ENCODE results near the gene KSR2. TPM values are rescaled to one million over a fixed set of nuclear protein-coding genes. Genes with fewer than 3 reads are reported as not detected.
"Not testable (repeated sequence)": the region's sequence is repeated elsewhere in the genome, so short reads cannot be mapped to it uniquely, and the experiment has no call there.

Gene KSR2
- total RNA-seq, 2 experiments from 2014 or later = 0.03 to 0.15 TPM

DNA sequence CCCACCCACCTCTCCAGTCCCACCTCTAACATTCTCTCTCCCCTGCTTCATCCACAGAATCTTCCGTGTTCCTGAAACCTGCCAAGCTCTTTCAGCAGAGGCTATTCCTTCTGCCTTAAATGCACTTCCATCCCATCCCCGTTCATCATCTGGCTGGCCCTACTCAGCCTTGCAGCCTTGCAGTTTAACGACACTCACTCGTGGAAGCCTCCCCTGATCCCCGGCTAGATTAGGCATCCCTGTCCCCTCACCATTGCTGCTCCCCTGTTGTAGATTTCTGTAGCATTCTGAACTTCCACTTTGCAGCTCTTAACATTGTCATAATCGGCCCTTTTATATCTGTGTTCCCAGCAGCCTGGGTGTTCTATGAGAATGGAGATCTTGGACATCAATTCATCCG lies 326.9 kb downstream of the KSR2 start:
- Histone ChIP-seq H2AFZ (ENCODE audit: low read length) (no peak overlapping the region), H3K36me3 (ENCODE audit: insufficient read depth, low read length) (no peaks in the 10 kb centered on the region), H3K4me1 (ENCODE audit: insufficient read depth, low read length, poor library complexity, severe bottlenecking) (no peaks in the 10 kb centered on the region), H3K9me2 (ENCODE audit: insufficient read depth, low read length) (no peaks in the 10 kb centered on the region), H3K4me3 (ENCODE audit: low read depth, low read length, poor library complexity, severe bottlenecking) (no peak overlapping the region), H4K20me1 (ENCODE audit: insufficient read depth, low read length) (no peaks in the 10 kb centered on the region), H3K27ac (ENCODE audit: low read depth, low read length, poor library complexity, severe bottlenecking) (no peak overlapping the region), H3K79me2 (ENCODE audit: insufficient read depth, low read depth, low read length) (no peaks in the 10 kb centered on the region), H3K4me2 (ENCODE audit: low read length) (no peak overlapping the region), H3K9me3 (ENCODE audit: low read length) (no peaks in the 10 kb centered on the region)
- CTCF ChIA-PET (ENCODE audit: unreplicated experiment) = no interaction called here
- TF ChIP-seq, protein P1, sequence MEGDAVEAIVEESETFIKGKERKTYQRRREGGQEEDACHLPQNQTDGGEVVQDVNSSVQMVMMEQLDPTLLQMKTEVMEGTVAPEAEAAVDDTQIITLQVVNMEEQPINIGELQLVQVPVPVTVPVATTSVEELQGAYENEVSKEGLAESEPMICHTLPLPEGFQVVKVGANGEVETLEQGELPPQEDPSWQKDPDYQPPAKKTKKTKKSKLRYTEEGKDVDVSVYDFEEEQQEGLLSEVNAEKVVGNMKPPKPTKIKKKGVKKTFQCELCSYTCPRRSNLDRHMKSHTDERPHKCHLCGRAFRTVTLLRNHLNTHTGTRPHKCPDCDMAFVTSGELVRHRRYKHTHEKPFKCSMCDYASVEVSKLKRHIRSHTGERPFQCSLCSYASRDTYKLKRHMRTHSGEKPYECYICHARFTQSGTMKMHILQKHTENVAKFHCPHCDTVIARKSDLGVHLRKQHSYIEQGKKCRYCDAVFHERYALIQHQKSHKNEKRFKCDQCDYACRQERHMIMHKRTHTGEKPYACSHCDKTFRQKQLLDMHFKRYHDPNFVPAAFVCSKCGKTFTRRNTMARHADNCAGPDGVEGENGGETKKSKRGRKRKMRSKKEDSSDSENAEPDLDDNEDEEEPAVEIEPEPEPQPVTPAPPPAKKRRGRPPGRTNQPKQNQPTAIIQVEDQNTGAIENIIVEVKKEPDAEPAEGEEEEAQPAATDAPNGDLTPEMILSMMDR (conservative IDR thresholded peaks at IDR 0.05; ENCODE audit: low read length) = no peak
- TF ChIP-seq EZH2phosphoT487 (IDR thresholded peaks at IDR 0.05; ENCODE audit: borderline replicate concordance, low read depth, low read length) = no peak
- intact Hi-C loops (cut with micrococcal nuclease; ENCODE audit: unreplicated experiment) = no loop called here
- BruUV-seq (replicated peaks) = no TSS peak
- DNase-seq (ENCODE audit: low spot score) = no peak
- POLR2A ChIA-PET = no interaction called here

DNA sequence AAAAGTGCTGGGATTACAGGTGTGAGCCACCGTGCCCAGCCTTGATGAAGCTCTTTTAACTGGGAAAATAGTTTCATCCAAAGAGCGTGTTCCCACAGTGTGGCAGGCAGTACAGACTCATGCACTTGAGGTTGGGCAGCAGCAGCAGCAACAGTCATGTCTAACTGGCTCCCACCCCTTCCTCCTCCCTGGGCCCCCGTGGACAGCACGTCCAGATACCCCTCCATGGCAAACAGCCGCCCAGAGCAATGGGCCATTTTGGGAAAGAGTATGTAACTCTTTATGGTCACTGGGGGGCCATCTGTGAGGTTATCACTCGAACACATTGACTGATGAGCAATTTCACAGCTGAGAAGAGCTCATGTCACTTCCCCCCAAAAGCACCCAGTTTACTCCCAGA lies 328.3 kb downstream of the KSR2 start:
- no TSS peak for BruUV-seq (replicated peaks)
- H3K79me2 ChIP-seq (ENCODE audit: insufficient read depth, low read depth, low read length) = no peaks in the 10 kb centered on the region
- H3K4me3 ChIP-seq (ENCODE audit: low read depth, low read length, poor library complexity, severe bottlenecking) = no peak overlapping the region
- H4K20me1 ChIP-seq (ENCODE audit: insufficient read depth, low read length) = no peaks in the 10 kb centered on the region
- H3K36me3 ChIP-seq (ENCODE audit: insufficient read depth, low read length) = no peaks in the 10 kb centered on the region
- no peak for TF ChIP-seq EZH2phosphoT487 (IDR thresholded peaks at IDR 0.05; ENCODE audit: borderline replicate concordance, low read depth, low read length)
- TF ChIP-seq, protein P1 (conservative IDR thresholded peaks at IDR 0.05; ENCODE audit: low read length) = no peak
- POLR2A ChIA-PET = interaction anchor here (0.6 kb wide), 1 partner anchor 393 kb away, joined by 4 read pairs; no protein-coding TSS in a partner anchor
- H3K9me3 ChIP-seq (ENCODE audit: low read length) = no peaks in the 10 kb centered on the region
- no peak for DNase-seq (ENCODE audit: low spot score)
- no peak overlapping the region for H3K27ac ChIP-seq (ENCODE audit: low read depth, low read length, poor library complexity, severe bottlenecking)
- H3K4me2 ChIP-seq (ENCODE audit: low read length) = no peak overlapping the region
- H3K9me2 ChIP-seq (ENCODE audit: insufficient read depth, low read length) = no peaks in the 10 kb centered on the region
- CTCF ChIA-PET (ENCODE audit: unreplicated experiment) = no interaction called here
- no peak overlapping the region for H2AFZ ChIP-seq (ENCODE audit: low read length)
- intact Hi-C loops (cut with micrococcal nuclease; ENCODE audit: unreplicated experiment) = no loop called here
- no peaks in the 10 kb centered on the region for H3K4me1 ChIP-seq (ENCODE audit: insufficient read depth, low read length, poor library complexity, severe bottlenecking)

DNA sequence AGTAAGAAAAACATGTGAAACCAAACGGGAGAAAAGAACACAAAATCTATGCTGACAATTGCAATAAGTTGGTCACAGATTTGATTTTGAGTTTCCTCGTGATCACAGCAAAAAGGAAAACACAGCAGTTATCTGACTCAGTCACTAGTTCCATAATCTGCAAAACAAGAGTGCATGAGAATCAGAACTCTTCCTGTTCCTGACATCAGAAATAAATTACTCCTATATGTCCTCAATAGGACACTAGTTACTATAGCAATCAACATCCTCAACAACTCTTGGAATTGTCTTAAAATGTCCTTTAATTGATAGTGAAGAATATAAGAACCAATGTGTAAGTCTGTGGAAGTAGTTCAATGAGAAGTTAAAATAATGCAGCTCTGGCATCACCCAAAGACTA lies 339.3 kb downstream of the KSR2 start:
- intact Hi-C loops (cut with micrococcal nuclease; ENCODE audit: unreplicated experiment) = no loop called here
- H3K9me2 ChIP-seq (ENCODE audit: insufficient read depth, low read length) = no peaks in the 10 kb centered on the region
- no peak overlapping the region for H3K27ac ChIP-seq (ENCODE audit: low read depth, low read length, poor library complexity, severe bottlenecking)
- no peak overlapping the region for H2AFZ ChIP-seq (ENCODE audit: low read length)
- H3K4me1 ChIP-seq (ENCODE audit: insufficient read depth, low read length, poor library complexity, severe bottlenecking) = no peaks in the 10 kb centered on the region
- BruUV-seq (replicated peaks) = no TSS peak
- ChIA-PET POLR2A (no interaction called here), CTCF (ENCODE audit: unreplicated experiment) (no interaction called here)
- no peaks in the 10 kb centered on the region for H3K9me3 ChIP-seq (ENCODE audit: low read length)
- H3K4me2 ChIP-seq (ENCODE audit: low read length) = no peak overlapping the region
- no peak for DNase-seq (ENCODE audit: low spot score)
- TF ChIP-seq, protein P1 (conservative IDR thresholded peaks at IDR 0.05; ENCODE audit: low read length) = no peak
- TF ChIP-seq EZH2phosphoT487 (IDR thresholded peaks at IDR 0.05; ENCODE audit: borderline replicate concordance, low read depth, low read length) = no peak
- H3K79me2 ChIP-seq (ENCODE audit: insufficient read depth, low read depth, low read length) = no peaks in the 10 kb centered on the region
- H3K36me3 ChIP-seq (ENCODE audit: insufficient read depth, low read length) = no peaks in the 10 kb centered on the region
- no peak overlapping the region for H3K4me3 ChIP-seq (ENCODE audit: low read depth, low read length, poor library complexity, severe bottlenecking)
- H4K20me1 ChIP-seq (ENCODE audit: insufficient read depth, low read length) = no peaks in the 10 kb centered on the region

DNA sequence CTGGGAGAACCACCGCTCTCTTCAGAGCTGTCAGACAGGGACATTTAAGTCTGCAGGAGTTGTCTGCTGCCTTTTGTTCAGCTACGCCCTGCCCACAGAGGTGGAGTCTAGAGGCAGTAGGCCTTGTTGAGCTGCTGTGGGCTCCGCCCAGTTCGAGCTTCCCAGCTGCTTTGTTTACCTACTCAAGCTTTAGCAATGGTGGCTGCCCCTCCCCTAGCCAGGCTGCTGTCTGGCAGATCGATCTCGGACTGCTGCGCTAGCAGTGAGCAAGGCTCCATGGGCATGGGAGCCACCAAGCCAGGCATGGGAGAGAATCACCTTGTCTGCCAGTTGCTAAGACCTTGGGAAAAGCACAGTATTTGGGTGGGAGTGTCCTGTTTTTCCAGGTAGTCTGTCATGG lies 340.1 kb downstream of the KSR2 start:
- POLR2A ChIA-PET; BruUV-seq (replicated peaks); H3K27ac ChIP-seq (ENCODE audit: low read depth, low read length, poor library complexity, severe bottlenecking); H3K36me3 ChIP-seq (ENCODE audit: insufficient read depth, low read length); H3K9me2 ChIP-seq (ENCODE audit: insufficient read depth, low read length); H4K20me1 ChIP-seq (ENCODE audit: insufficient read depth, low read length); H3K4me3 ChIP-seq (ENCODE audit: low read depth, low read length, poor library complexity, severe bottlenecking); H3K9me3 ChIP-seq (ENCODE audit: low read length); H3K4me2 ChIP-seq (ENCODE audit: low read length); H3K4me1 ChIP-seq (ENCODE audit: insufficient read depth, low read length, poor library complexity, severe bottlenecking); DNase-seq (ENCODE audit: low spot score); H2AFZ ChIP-seq (ENCODE audit: low read length); CTCF ChIA-PET (ENCODE audit: unreplicated experiment); intact Hi-C loops (cut with micrococcal nuclease; ENCODE audit: unreplicated experiment); H3K79me2 ChIP-seq (ENCODE audit: insufficient read depth, low read depth, low read length): not testable (repeated sequence)

Measured in OCI-LY7 (cell line).